Body of pancreas (tissue), 4 donors: ENCODE results near the gene CCL3. TPM values are rescaled to one million over a fixed set of nuclear protein-coding genes. Genes with fewer than 3 reads are reported as not detected.

Source experiments
- ATAC-seq: fragments of 150-250 bp; one replicate; pipeline ENCODE4 v1.9.1; 2016
- DNase-seq, 4 donors: peaks; one replicate each; pipeline ENCODE4 v3.0.0-alpha.2; 2019
- H3K27ac ChIP-seq, 4 donors: fragments of 200-600 bp; sonication (generic); 1 replicate in 3 of 4; 2 replicates in 1 of 4; pipeline versions ENCODE4 v1.5.1 to v1.6.1; 2016 to 2019; ENCODE audit warnings: mild to moderate bottlenecking in 1 of 4, mixed read lengths in 1 of 4, moderate library complexity in 1 of 4
- H3K27me3 ChIP-seq, 2 donors: fragments of 200-600 bp; sonication (generic); one replicate each; pipeline ENCODE4 v1.6.0; 2016; ENCODE audit warnings: mild to moderate bottlenecking in 1 of 2
- H3K36me3 ChIP-seq, 2 donors: fragments of 200-600 bp; sonication (generic); replicated peaks in 1 of 2; 2 replicates each; pipeline ENCODE4 v1.5.1; 2016; ENCODE audit warnings: low read depth in 2 of 2; ENCODE audit not compliant: insufficient read depth in 1 of 2
- H3K4me1 ChIP-seq: fragments of 200-600 bp; sonication (generic); one replicate; pipeline ENCODE4 v1.6.0; 2016
- H3K4me3 ChIP-seq, 2 donors: fragments of 200-600 bp; sonication (generic); 1 replicate in 1 of 2; 2 replicates in 1 of 2; pipeline ENCODE4 v1.5.1; 2016 to 2019
- H3K9me3 ChIP-seq, 3 donors: fragments of 200-600 bp; sonication (generic); 1 replicate in 2 of 3; 2 replicates in 1 of 3; pipeline ENCODE4 v1.5.1; 2016
- CTCF ChIP-seq, 7 experiments: fragments of 450-650 bp in 4 of 7; fragments of 200-600 bp in 3 of 7; sonication (generic) in 3 of 7; IDR thresholded peaks; one replicate each; pipeline ENCODE4 v1.5.1; 2016 to 2019; ENCODE audit warnings: antibody characterized with exemption in 7 of 7
- POLR2A ChIP-seq, 3 donors: fragments of 450-650 bp; IDR thresholded peaks; one replicate each; pipeline ENCODE4 v1.6.1; 2016; ENCODE audit warnings: antibody characterized with exemption in 3 of 3, mild to moderate bottlenecking in 2 of 3
- WGBS, 2 donors: methylation state at CpG; one replicate each; pipeline ENCODE4 v1.1.5; 2017; 5-methylcytosine and 5-hydroxymethylcytosine counted together
- intact Hi-C: fragments of 100-400 bp; cut with DNase I; formaldehyde crosslinking; loops from one replicate; pipeline ENCODE4 v1.15.1; 2023
- total RNA-seq, 2 donors: library from RNA; depleted of rRNA; stranded (reverse); fragments of >200 nt; gene quantifications; one replicate each; pipeline ENCODE4 v1.1.0, GENCODE V29; 2016

Gene CCL3
- total RNA-seq, 2 donors from 2014 or later, result not detected

- no peak for TF ChIP-seq POLR2A (IDR thresholded peaks at IDR 0.05)
- TF ChIP-seq CTCF (IDR thresholded peaks at IDR 0.05), result no peak
- no peaks in the 10 kb centered on the region for H3K9me3 ChIP-seq
- H3K27me3 ChIP-seq, result no peaks in the 10 kb centered on the region
- intact Hi-C loops, result no loop called here
- ATAC-seq (no peak), DNase-seq (no peak)
- no peaks in the 10 kb centered on the region for H3K4me1 ChIP-seq
- H3K36me3 ChIP-seq, result no peaks in the 10 kb centered on the region
- H3K27ac ChIP-seq, result no peak overlapping the region
- 67 to 71% methylated on average over 3 to 7 of the region's 7 CpGs for WGBS, 2 donors
- H3K4me3 ChIP-seq, result no peak overlapping the region
Measured at GRCh38 chr17:36059406-36059805, 30.5 kb downstream of the CCL3 start.

- no peak for DNase-seq
- no peak for ATAC-seq
- Histone ChIP-seq H3K4me3 (no peak overlapping the region), H3K4me1 (no peaks in the 10 kb centered on the region), H3K36me3 (no peaks in the 10 kb centered on the region), H3K9me3 (no peaks in the 10 kb centered on the region), H3K27me3 (no peaks in the 10 kb centered on the region), H3K27ac (no peak overlapping the region)
- intact Hi-C loops, result no loop called here
- TF ChIP-seq POLR2A (IDR thresholded peaks at IDR 0.05), result no peak
- TF ChIP-seq CTCF (IDR thresholded peaks at IDR 0.05), result no peak
Measured at GRCh38 chr17:36057911-36058310, 32.0 kb downstream of the CCL3 start.

GRCh38 chr17:36055921-36056520, 33.9 kb downstream of the CCL3 start:
- Histone ChIP-seq H3K4me1 (no peaks in the 10 kb centered on the region), H3K27ac (no peak overlapping the region), H3K27me3 (no peaks in the 10 kb centered on the region), H3K9me3 (no peaks in the 10 kb centered on the region), H3K4me3 (no peak overlapping the region), H3K36me3 (no peaks in the 10 kb centered on the region)
- DNase-seq (no peak), ATAC-seq (no peak)
- no peak for TF ChIP-seq CTCF (IDR thresholded peaks at IDR 0.05)
- no peak for TF ChIP-seq POLR2A (IDR thresholded peaks at IDR 0.05)
- 74% methylated on average over 4 of the region's 4 CpGs for WGBS, 2 donors
- intact Hi-C loops, result no loop called here

GRCh38 chr17:36055171-36055570, 34.8 kb downstream of the CCL3 start:
- intact Hi-C loops, result no loop called here
- no peak overlapping the region for H3K4me3 ChIP-seq
- no peaks in the 10 kb centered on the region for H3K27me3 ChIP-seq
- H3K9me3 ChIP-seq, result no peaks in the 10 kb centered on the region
- DNase-seq, result no peak
- H3K36me3 ChIP-seq, result no peaks in the 10 kb centered on the region
- no peak for ATAC-seq
- no peak overlapping the region for H3K27ac ChIP-seq
- H3K4me1 ChIP-seq, result no peaks in the 10 kb centered on the region
- 57 to 72% methylated on average over 2 of the region's 2 CpGs for WGBS, 2 donors
- TF ChIP-seq CTCF (IDR thresholded peaks at IDR 0.05) (no peak), POLR2A (IDR thresholded peaks at IDR 0.05) (no peak)

- Histone ChIP-seq H3K36me3 (no peaks in the 10 kb centered on the region), H3K9me3 (no peaks in the 10 kb centered on the region), H3K4me1 (no peaks in the 10 kb centered on the region), H3K27me3 (no peaks in the 10 kb centered on the region), H3K27ac (no peak overlapping the region), H3K4me3 (no peak overlapping the region)
- no peak for ATAC-seq
- 91 to 95% methylated on average over 2 of the region's 2 CpGs for WGBS, 2 donors
- DNase-seq, result no peak
- TF ChIP-seq POLR2A (IDR thresholded peaks at IDR 0.05) (no peak), CTCF (IDR thresholded peaks at IDR 0.05) (no peak)
- intact Hi-C loops, result no loop called here
Measured at GRCh38 chr17:36049643-36050042, 40.3 kb downstream of the CCL3 start.
